SK-N-SH (cell line): ENCODE data around the gene RITA1.

Experiments used
- TF ChIP-seq, protein P1 (sequence below): fragments of 150-350 bp; IDR thresholded peaks from 2 replicates; pipeline ENCODE4 v1.6.1; 2016; ENCODE audit warnings: mild to moderate bottlenecking, low read depth, low read length
- TF ChIP-seq, protein P2 (sequence below): fragments of 200-600 bp; sonication (generic); IDR thresholded peaks from 2 replicates; pipeline ENCODE4 v1.6.1; 2017; ENCODE audit warnings: antibody characterized with exemption, mild to moderate bottlenecking, moderate library complexity

DNA sequence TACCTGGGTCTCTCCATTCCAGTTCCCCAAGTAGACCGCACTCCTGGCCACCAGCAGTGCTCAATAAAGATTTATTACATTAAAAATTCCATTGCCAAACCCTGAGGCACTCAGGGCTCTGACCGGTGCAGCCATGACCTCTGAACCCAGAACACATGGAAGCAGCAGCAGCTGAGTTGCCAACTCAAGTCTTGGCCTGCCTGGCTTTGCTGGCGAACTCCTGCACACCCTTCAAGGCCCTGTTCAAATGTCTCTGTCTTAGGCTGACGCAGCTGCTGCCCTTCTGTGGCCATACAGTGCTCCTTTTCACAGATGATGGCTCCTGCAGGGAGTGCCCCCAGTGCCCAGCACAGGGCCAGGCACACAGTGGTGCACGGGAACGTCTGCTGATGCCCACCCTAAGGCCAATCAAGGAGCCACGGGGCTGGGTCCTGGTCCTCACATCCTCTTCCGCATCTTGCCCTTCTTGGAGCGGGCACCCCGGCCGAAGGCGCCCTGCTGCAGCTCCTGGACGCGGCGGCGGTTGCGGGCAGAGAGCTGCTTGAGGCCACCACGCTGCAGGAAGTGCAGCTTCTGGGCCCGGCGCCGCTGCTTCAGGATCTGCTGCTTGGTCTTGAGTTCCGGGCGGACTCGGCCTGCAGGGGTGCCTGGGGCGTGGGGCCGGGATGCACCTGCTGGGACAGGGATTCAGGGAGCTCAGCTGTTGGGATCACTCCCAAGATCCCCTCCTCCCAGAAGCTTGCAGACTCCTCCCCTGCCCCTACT lies 26.9 kb upstream of the RITA1 start:
- TF ChIP-seq, protein P1, sequence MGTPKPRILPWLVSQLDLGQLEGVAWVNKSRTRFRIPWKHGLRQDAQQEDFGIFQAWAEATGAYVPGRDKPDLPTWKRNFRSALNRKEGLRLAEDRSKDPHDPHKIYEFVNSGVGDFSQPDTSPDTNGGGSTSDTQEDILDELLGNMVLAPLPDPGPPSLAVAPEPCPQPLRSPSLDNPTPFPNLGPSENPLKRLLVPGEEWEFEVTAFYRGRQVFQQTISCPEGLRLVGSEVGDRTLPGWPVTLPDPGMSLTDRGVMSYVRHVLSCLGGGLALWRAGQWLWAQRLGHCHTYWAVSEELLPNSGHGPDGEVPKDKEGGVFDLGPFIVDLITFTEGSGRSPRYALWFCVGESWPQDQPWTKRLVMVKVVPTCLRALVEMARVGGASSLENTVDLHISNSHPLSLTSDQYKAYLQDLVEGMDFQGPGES, result no peak
- TF ChIP-seq, protein P2, sequence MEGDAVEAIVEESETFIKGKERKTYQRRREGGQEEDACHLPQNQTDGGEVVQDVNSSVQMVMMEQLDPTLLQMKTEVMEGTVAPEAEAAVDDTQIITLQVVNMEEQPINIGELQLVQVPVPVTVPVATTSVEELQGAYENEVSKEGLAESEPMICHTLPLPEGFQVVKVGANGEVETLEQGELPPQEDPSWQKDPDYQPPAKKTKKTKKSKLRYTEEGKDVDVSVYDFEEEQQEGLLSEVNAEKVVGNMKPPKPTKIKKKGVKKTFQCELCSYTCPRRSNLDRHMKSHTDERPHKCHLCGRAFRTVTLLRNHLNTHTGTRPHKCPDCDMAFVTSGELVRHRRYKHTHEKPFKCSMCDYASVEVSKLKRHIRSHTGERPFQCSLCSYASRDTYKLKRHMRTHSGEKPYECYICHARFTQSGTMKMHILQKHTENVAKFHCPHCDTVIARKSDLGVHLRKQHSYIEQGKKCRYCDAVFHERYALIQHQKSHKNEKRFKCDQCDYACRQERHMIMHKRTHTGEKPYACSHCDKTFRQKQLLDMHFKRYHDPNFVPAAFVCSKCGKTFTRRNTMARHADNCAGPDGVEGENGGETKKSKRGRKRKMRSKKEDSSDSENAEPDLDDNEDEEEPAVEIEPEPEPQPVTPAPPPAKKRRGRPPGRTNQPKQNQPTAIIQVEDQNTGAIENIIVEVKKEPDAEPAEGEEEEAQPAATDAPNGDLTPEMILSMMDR, result no peak
